Stimulated activated CD4-positive, alpha-beta T cell treated with anti-CD3 and anti-CD28 coated beads, Interleukin-1b, Interleukin-23, amount 100 ng/mL, for 48 hours (primary cell): ENCODE measurements around the gene SAAL1.
A peak's percentile ranks its signal among the peaks of the same experiment; 100 is the strongest.
"Not testable (repeated sequence)": the region's sequence is repeated elsewhere in the genome, so short reads cannot be mapped to it uniquely, and the experiment has no call there.

Experiments
- DNase-seq: peaks from one replicate; pipeline ENCODE4 v3.0.0-alpha.2; 2020

Gene SAAL1, protein sequence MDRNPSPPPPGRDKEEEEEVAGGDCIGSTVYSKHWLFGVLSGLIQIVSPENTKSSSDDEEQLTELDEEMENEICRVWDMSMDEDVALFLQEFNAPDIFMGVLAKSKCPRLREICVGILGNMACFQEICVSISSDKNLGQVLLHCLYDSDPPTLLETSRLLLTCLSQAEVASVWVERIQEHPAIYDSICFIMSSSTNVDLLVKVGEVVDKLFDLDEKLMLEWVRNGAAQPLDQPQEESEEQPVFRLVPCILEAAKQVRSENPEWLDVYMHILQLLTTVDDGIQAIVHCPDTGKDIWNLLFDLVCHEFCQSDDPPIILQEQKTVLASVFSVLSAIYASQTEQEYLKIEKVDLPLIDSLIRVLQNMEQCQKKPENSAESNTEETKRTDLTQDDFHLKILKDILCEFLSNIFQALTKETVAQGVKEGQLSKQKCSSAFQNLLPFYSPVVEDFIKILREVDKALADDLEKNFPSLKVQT

GRCh38 chr11:18105802-18106574 lies at the start of gene SAAL1:
Gene SAAL1, minus strand, starts transcription at chr11:18106082. Its CDS starts 41 bp downstream, at chr11:18106041.
- peak; percentile 92 for DNase-seq

GRCh38 chr11:18151581-18151980 lies 45.7 kb upstream of the SAAL1 start:
- no peak for DNase-seq

DNA sequence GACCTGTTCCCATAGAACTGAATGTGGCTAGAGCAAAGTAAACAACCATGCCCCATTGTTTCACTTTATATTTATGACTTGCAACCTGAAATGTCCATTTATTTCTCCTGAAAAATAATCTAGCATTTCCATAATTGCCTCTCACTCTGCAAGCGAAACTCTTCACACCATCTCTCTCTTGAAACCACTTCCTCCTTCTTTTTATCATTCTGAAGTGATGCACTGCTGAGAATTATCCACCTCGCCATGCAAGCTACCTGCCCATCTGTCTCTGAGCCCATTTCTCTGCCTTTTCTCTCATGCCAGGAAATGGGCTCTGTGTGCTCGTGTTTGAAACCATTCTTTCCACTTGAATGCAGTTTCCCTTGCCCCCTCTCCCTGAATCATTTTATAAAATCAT lies 40.0 kb upstream of the SAAL1 start:
- no peak for DNase-seq

DNA sequence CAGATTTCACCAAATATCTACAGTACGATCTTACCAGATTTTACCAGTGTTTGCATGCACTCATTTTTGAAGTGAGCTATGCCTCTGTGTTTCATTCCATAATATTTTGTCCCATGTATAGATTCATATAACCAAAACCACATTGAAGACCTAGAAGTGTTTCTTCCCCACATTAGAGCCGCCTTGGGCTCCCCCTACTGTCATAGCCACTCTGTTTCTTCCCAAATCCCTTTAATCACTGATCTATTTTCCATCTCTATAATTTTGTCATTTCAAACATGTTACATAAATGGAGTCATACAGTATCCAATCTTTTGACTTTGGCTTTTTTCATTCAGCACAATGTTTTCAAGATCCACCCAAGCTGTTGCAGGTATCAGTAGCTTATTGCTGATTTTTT lies 39.1 kb upstream of the SAAL1 start:
- no peak for DNase-seq

DNA sequence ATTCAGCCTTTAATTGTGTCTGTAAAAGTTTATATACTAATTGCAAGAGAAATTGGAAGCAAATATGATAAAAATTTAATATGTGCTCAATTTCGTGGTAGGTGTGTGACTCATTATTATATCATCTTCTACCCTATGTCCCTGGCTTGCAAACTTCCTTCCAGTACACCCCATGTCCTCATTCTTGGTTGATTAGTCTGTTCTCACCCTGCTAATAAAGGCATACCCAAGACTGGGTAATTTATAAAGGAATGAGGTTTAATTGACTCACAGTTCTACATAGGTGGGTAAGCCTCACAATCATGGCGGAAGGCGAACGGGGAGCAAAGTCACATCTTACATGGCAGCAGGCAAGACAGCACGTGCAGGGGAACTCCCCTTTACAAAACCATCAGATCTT lies 38.4 kb upstream of the SAAL1 start:
- no peak for DNase-seq

- DNase-seq, result no peak
Observed at GRCh38 chr11:18140145-18140544, 34.3 kb upstream of the SAAL1 start.

- no peak for DNase-seq
Observed at GRCh38 chr11:18137186-18137800, 31.4 kb upstream of the SAAL1 start.

DNA sequence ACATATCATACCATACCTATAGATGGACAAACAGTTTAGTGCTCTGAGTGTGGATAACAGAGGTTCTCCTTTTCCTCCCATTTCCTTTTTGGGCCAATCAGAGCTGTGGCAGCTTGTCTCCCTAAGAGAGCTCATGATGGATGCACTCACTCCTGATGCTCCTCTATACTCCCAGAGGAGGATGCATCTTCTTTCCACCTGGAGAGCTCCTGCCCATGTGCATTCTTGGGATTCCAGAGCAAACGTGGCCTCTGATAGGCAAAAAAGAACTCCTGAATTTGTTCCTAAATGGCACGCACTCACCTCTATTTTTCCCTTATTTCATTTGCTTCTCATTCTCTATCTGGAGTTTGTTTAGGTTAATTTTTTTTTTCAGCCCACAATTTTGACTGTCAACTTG lies 29.4 kb upstream of the SAAL1 start:
- DNase-seq, result no peak

- DNase-seq, result no peak
Observed at GRCh38 chr11:18132341-18132740, 26.5 kb upstream of the SAAL1 start, which contains the start of gene MRGPRX3. Gene MRGPRX3, plus strand, starts transcription at chr11:18132571. Its CDS starts 4,632 bp downstream, at chr11:18137203.

DNA sequence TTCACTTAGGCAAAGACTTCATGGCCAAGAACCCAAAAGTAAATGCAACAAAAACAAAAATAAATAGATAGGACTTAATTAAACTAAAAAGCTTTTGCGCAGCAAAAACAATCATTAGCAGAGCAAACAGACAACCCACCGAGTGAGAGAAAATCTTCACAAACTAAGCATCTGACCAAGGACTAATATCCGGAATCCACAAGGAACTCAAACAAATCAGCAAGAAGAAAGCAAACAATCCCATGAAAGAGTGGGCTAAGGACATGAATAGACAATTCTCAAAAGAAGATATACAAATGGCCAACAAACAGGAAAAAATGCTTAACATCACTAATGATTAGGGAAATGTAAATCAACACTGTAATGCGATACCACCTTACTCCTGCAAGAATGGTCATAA lies 25.2 kb upstream of the SAAL1 start:
- not testable (repeated sequence) for DNase-seq

- DNase-seq, result not testable (repeated sequence)
Observed at GRCh38 chr11:18121331-18121828, 15.5 kb upstream of the SAAL1 start.

GRCh38 chr11:18115360-18116127 lies 9.7 kb upstream of the SAAL1 start:
- peak; percentile 64 for DNase-seq

DNA sequence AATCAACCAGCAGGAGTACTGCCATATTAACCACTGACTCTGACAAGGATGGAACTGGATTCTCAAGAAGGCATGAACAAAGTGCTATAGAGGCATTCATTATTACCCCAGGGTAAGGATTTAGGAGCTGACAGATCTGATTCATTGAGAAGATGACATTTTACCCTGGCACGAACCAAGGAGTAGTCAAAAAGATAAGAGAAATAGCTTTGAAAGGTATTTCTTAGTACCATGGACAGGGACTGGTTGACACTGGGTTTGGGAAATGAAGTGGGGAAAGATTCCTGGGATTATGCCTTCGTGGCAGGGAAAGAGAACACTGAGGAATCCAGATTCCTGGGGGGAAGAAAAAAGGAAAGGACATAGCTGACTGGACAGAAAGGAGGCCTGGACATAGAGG lies 5.1 kb upstream of the SAAL1 start:
- no peak for DNase-seq

DNA sequence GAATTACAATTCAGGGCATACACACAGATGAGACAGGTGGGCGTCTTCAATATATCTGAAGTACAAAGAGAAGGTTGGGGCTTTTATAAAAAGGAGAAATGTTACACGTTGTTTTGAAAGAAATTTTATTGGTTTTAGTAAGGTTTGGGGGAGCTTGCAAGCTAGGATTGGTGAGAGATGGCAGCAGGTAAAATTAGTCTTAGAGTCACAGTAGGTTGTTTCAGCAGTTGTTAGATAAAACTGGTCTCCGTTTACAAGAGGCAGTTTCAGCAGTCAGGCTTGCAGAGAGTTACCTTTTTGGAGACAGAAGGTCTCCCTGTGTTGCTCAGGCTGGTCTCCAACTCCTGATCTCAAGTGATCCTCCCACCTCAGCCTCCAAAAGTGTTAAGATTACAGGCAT lies 2.4 kb upstream of the SAAL1 start:
- DNase-seq, result no peak

DNA sequence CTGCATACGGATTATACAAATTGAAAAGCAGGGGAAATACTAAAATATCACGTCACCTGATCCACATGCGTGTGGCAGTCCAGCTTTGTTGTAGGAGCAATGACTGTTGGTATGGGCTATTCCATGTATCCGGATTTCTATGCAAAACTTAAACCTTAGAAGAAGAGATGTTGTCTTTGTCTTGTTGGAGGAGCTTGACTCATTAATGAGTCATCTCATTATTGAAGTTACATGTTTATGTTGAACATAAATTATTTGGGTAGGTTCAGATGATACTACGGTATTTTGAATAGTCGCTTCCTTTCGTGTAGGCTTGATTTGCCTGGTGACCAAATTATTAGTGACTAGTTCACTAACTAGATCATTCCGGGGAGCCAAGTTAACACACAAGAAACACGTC lies 806 bp upstream of the SAAL1 start:
- DNase-seq, result no peak

- no peak for DNase-seq
Observed at GRCh38 chr11:18105086-18105801, 638 bp downstream of the SAAL1 start.

DNA sequence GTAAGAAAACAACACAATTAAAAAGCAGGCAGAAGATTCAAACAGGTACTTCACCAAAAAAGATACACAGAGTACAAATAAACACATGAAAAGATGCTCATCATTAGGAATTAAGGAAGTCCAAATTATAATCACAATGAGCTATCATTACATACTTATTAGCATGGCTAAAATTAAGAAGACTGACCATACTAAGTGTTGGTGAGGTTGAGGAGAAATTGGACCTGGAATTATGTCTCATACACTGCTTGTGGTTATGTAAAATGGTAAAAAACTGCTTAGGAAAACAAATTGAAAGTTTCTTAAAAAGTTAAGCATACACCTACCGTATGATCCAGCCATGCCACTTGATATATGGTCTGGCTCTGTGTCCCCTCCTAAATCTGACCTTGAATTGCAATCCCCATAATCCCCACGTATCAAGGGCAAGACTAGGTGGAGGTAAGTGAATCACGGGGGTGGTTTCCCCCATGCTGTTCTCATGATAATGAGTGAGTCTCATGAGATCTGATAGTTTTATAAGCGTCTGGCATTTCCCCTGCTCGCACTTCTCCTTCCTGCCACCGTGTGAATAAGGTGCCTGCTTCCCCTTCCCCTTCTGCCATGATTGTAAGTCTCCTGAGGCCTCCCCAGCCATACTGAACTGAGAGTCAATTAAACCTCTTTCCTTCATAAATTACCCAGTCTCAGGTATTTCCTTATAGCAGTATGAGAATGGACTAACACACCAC lies 4.8 kb downstream of the SAAL1 start:
- DNase-seq, result peak; percentile 25

GRCh38 chr11:18093959-18094358 lies 11.9 kb downstream of the SAAL1 start:
- DNase-seq, result no peak

- DNase-seq, result no peak
Observed at GRCh38 chr11:18091731-18092130, 14.2 kb downstream of the SAAL1 start.

- no peak for DNase-seq
Observed at GRCh38 chr11:18088966-18089365, 16.9 kb downstream of the SAAL1 start.

DNA sequence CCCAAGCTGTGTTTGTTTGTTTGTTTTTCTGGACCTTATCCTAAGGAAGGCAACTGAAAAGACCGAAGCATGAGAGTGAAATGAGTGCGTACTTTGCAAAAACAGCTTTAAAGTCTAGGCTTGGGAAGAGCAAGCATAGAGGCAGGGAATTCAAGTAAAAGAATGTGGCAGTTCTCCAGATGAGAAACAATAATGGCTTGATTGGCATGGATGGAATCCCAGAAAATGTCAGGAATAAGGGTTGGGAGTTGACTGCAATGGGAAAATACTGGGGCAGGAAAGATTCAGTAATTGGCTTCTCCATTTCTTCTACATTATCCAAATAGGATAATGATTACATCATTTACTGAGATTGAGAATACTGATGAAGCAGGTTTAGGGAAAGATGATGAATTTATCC lies 17.5 kb downstream of the SAAL1 start:
- DNase-seq, result no peak
